Mucosa of rectum (tissue), 2 donors: Measurements from ENCODE around the gene SPRR2A.

ENCODE experiments used
- H3K27ac ChIP-seq, 2 donors: one replicate each; pipeline ENCODE4 v1.7.0; 2013; ENCODE audit warnings: inconsistent platforms in 2 of 2, low read depth in 2 of 2, low read length in 2 of 2
- H3K27me3 ChIP-seq, 2 donors: one replicate each; pipeline ENCODE4 v1.7.0; 2013; ENCODE audit warnings: low read length in 2 of 2; ENCODE audit not compliant: control insufficient read depth in 2 of 2, insufficient read depth in 2 of 2
- H3K36me3 ChIP-seq, 2 donors: one replicate each; pipeline ENCODE4 v1.7.0; 2013; ENCODE audit warnings: low read length in 2 of 2; ENCODE audit not compliant: control insufficient read depth in 2 of 2, insufficient read depth in 2 of 2
- H3K4me1 ChIP-seq, 2 donors: one replicate each; pipeline ENCODE4 v1.7.0; 2013; ENCODE audit warnings: low read length in 2 of 2, mild to moderate bottlenecking in 1 of 2; ENCODE audit not compliant: control insufficient read depth in 2 of 2, insufficient read depth in 2 of 2
- H3K4me3 ChIP-seq, 2 donors: one replicate each; pipeline ENCODE4 v1.7.0; 2013; ENCODE audit warnings: low read length in 2 of 2
- H3K9ac ChIP-seq, 2 donors: one replicate each; pipeline ENCODE4 v1.7.0; 2013; ENCODE audit warnings: low read length in 2 of 2, low read depth in 1 of 2, mild to moderate bottlenecking in 1 of 2
- H3K9me3 ChIP-seq, 2 donors: one replicate each; pipeline ENCODE4 v1.7.0; 2013; ENCODE audit warnings: low read length in 2 of 2; ENCODE audit not compliant: control insufficient read depth in 2 of 2
- donor health status: healthy.
- donor health status: Normal muscosa, but diverticular disease.

Gene SPRR2A

DNA sequence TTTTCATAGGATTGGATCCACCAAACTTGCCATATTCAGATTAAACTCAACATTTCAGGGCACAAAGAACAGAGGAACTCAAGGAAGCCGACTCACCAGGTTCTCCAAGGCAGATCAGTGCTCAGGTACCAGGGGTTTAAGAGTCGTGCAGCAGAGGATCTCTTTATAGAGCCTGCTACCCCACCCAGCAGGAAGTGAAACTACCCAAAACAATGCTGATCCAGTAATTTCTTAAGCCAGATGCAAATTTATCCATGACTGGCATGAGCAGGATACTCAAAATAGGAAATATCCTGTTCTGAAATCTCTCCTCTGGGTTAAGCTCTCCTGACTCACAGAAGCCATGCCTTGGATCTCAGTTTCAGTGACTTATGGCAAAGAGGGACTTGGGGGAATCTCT is at the start of gene SPRR2A:
Gene SPRR2A, minus strand, starts transcription at position 138 of the 400 bp plus-strand sequence. CDS start 777 bp downstream, outside the sequence.
- Histone ChIP-seq H3K4me1 (no peaks in the 10 kb centered on the region), H3K4me3 (no peak within 1 kb of the TSS), H3K27ac (no peak within 1 kb of the TSS), H3K27me3 (peaks cover 0 to 2% of the 10 kb centered on the region in 2 donors), H3K9ac (no peak within 1 kb of the TSS), H3K9me3 (no peaks in the 10 kb centered on the region), H3K36me3 (no peaks in the 10 kb centered on the region)

DNA sequence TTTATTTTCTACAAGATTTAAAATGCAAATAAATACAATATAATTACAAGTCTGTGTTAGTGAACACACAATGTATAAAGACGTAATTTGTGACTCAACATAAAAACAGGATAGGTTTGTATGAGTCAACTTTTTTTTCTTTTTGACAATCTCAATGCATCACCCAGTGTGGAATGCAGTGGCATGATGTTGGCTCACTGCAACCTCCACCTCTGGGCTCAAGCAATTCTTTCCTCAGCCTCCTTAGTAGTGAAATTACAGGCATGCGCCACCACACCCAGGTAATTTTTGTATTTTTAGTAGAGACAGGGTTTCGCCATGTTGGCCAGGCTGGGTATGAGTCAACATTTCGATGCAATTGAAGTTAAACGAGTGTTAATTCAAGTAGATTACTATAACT is 42.9 kb upstream of the SPRR2A start:
- H3K9me3 ChIP-seq = no peaks in the 10 kb centered on the region
- H3K4me1 ChIP-seq = no peaks in the 10 kb centered on the region
- peaks cover 0 to 4% of the 10 kb centered on the region in 2 donors for H3K27me3 ChIP-seq
- H3K9ac ChIP-seq = no peak overlapping the region
- no peak overlapping the region for H3K4me3 ChIP-seq
- H3K36me3 ChIP-seq = no peaks in the 10 kb centered on the region
- H3K27ac ChIP-seq = no peak overlapping the region

DNA sequence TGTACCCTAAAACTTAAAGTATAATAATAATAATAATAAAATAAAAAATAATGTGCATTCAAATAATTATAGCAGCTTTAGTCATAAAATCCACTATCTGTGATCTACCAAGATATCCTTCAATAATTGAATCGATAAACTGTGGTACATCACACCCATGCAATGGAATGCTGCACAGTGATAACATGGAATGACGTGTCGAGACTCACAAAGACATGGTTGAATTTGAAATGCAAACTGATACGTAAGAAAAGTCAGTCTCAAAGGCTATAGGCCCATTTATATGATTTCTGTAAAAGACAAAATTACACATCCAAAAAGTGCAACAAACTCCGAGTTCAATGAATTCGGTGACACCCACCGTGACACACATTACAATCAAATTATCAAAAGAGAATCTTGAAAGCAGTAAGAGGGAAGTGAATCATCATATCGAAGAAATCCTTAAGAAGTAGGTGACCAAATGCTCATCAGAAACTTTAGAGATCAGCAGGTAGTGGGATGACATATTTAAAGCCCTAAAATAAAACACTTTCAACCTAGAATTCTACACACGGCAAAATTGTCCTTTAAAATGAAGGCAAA is 42.2 kb upstream of the SPRR2A start:
- H3K36me3 ChIP-seq = no peaks in the 10 kb centered on the region

DNA sequence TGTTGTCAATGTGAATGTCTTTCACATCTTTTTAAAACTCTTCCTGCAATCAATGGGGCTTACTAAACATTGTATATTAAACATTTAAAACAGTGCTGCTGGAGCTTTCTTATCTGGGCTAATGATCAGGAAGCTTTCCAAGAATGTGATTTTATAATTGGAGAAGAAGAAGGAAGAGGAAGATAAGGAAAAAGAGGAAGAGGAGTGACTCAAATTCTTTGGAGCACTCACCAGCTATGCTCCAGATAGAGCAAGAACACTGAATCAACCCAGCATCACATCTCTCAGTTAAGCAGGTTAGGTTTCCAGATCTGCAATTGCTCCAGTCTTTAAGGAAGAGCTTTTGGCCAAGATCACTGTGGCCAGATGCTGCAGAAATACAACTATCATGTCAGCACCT is 38.5 kb upstream of the SPRR2A start:
- Histone ChIP-seq H3K9me3 (no peaks in the 10 kb centered on the region), H3K4me3 (no peak overlapping the region), H3K27ac (no peak overlapping the region), H3K9ac (no peak overlapping the region), H3K36me3 (no peaks in the 10 kb centered on the region), H3K27me3 (peaks cover 0 to 4% of the 10 kb centered on the region in 2 donors), H3K4me1 (no peaks in the 10 kb centered on the region)

More for the DNA sequence above, 42.2 kb upstream of the SPRR2A start:
- Histone ChIP-seq H3K27ac (no peak overlapping the region), H3K27me3 (peaks cover 0 to 4% of the 10 kb centered on the region in 2 donors), H3K4me3 (no peak overlapping the region), H3K9ac (no peak overlapping the region), H3K9me3 (no peaks in the 10 kb centered on the region), H3K4me1 (no peaks in the 10 kb centered on the region)

DNA sequence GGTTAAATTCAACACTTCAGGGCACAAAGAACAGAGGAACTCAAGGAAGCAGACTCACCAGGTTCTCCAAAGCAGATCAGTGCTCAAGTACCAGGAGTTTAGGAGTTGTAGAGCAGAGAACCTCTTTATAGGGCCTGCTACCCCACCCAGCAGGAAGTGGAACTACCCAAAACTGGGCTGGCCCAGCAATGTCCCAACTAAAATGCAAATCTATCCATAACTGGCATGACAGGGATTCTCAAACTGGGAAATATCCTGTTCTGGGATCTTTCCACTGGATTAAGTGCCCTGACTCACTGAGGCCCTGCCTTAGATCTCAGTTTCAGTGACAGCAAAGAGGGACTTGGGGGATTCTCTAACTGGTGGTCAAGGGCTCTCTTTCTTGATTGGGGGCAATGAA is 37.1 kb upstream of the SPRR2A start, which contains the start of gene SPRR2E:
Gene SPRR2E, minus strand, starts transcription at position 101 of the 400 bp plus-strand sequence. CDS start 775 bp downstream, outside the sequence.
- H3K36me3 ChIP-seq = no peaks in the 10 kb centered on the region
- no peak within 1 kb of the TSS for H3K27ac ChIP-seq
- H3K9ac ChIP-seq = no peak within 1 kb of the TSS
- H3K4me1 ChIP-seq = no peaks in the 10 kb centered on the region
- peaks cover 0 to 4% of the 10 kb centered on the region in 2 donors for H3K27me3 ChIP-seq
- no peak within 1 kb of the TSS for H3K4me3 ChIP-seq
- no peaks in the 10 kb centered on the region for H3K9me3 ChIP-seq

DNA sequence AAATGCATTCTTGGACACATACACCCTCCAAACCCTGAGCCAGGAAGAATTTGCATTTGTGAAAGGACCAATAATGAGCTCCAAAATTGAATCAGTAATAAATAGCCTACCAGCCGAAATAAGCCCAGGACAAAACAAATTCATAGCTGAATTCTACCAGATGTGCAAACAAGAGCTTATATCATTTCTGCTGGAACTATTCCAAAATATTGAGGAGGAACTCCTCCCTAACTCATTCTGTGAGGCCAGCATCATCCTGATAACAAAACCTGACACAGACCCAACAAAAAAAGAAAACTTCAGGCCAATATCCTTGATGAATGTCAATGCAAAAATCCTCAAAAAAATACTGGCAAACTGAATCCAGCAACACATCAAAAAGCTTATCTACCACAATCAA is 30.3 kb upstream of the SPRR2A start:
- no peaks in the 10 kb centered on the region for H3K4me1 ChIP-seq
- H3K9ac ChIP-seq = no peak overlapping the region

DNA sequence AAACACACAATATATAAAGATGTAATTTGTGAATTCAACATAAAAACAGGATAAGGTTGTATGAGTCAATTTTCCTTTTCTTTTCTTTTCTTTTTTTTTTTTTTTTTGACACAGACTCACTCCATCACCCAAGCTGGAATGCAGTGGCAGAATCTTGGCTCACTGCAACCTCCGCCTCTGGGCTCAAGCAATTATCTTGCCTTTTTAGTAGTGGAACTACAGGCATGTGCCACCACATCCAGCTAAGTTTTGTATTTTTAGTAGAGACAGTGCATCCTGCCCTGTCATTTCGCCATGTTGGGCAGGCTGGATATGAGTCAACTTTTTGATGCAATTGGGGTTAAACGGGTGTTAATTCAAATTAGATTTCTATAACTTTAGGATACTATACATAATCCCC is 24.4 kb upstream of the SPRR2A start:
- Histone ChIP-seq H3K9ac (no peak overlapping the region), H3K4me3 (no peak overlapping the region), H3K4me1 (no peaks in the 10 kb centered on the region), H3K27ac (no peak overlapping the region), H3K9me3 (no peaks in the 10 kb centered on the region), H3K27me3 (no peaks in the 10 kb centered on the region), H3K36me3 (no peaks in the 10 kb centered on the region)

More for the DNA sequence above, 30.3 kb upstream of the SPRR2A start:
- Histone ChIP-seq H3K36me3 (no peaks in the 10 kb centered on the region), H3K27ac (no peak overlapping the region), H3K9me3 (no peaks in the 10 kb centered on the region), H3K4me3 (no peak overlapping the region), H3K27me3 (no peaks in the 10 kb centered on the region)

DNA sequence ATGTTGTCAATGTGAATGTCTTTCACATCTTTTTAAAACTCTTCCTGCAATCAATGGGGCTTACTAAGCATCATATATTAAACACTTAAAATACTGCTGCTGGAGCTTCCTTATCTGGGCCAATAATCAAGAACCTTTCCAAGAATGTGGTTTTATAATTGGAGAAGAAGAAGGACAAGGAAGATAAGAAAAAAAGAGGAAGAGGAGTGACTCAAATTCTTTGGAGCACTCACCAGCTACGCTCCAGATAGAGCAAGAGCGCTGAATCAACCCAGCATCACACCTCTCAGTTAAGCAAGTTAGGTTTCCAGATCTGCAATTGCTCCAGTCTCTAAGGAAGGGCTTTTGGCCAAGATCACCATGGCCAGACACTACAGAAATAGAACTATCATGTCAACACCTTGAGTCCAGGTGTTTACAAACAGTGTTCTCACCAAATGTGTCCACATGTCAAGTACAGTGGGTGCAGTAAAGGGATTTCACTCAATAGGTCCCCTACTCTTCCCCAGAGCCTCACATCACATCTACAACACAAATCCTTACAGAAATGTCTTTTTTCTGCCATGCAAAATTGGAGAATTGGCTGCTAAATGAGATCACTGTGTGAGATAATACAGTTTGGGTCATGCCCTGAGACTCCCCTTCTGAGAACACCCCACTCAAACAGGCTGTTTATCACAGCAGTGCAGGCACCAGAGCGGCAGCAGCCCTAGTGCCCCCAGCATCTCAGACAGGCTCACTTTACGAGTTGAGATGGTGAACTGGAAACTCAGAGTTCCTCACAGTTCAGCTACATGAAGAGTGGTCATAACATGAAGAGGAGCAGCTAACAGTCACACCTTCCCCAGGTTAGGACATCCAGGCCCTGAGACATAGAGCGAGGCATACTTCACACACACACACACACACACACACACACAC is 15.8 kb upstream of the SPRR2A start:
- Histone ChIP-seq H3K4me3 (no peak overlapping the region), H3K9me3 (no peaks in the 10 kb centered on the region), H3K9ac (no peak overlapping the region), H3K27me3 (no peaks in the 10 kb centered on the region), H3K36me3 (no peaks in the 10 kb centered on the region), H3K4me1 (no peaks in the 10 kb centered on the region), H3K27ac (no peak overlapping the region)

DNA sequence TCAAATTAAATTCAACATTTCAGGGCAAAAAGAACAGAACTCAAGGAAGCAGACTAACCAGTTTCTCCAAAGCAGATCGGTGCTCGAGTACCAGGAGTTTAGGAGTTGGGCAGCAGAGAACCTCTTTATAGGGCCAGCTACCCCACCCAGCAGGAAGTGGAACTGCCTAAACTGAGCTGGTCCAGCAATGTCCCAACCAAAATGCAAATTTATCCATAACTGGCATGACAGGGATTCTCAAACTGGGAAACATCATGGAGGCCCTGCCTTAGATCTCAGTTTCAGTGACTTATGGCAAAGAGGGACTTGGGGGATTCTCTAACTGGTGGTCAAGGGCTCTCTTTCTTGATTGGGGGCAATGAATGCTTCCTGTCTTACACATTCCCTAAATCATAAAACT is 14.2 kb upstream of the SPRR2A start, which contains the start of gene SPRR2B:
Gene SPRR2B, minus strand, starts transcription at position 101 of the 400 bp plus-strand sequence. CDS start 772 bp downstream, outside the sequence.
- Histone ChIP-seq H3K27ac (no peak within 1 kb of the TSS), H3K4me3 (no peak within 1 kb of the TSS), H3K36me3 (no peaks in the 10 kb centered on the region), H3K9me3 (no peaks in the 10 kb centered on the region), H3K9ac (no peak within 1 kb of the TSS), H3K4me1 (no peaks in the 10 kb centered on the region), H3K27me3 (no peaks in the 10 kb centered on the region)

DNA sequence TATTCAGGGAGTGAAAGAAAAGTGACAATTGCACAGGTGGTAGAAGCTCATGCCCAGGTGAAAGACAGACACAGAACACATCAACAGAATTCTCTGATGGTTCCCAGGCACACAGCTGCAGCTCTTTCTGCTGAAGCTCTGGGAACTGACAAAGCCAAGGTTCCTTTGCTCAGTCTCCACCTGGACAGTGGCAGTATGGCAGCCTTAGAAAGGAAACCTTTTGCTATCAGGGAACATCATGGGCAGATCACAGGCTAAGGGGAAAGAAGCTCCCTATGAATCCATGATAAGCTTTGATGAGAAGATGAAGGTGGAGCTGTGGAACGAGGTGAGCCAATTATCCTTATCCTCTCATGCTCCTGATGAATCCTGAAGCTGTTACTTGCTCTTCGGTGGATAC is 12.9 kb upstream of the SPRR2A start:
- Histone ChIP-seq H3K4me1 (no peaks in the 10 kb centered on the region), H3K9me3 (no peaks in the 10 kb centered on the region), H3K27ac (no peak overlapping the region), H3K9ac (no peak overlapping the region), H3K4me3 (no peak overlapping the region), H3K36me3 (no peaks in the 10 kb centered on the region), H3K27me3 (no peaks in the 10 kb centered on the region)
